ENCODE measurements around the gene PTGIS.

Gene PTGIS

DNA sequence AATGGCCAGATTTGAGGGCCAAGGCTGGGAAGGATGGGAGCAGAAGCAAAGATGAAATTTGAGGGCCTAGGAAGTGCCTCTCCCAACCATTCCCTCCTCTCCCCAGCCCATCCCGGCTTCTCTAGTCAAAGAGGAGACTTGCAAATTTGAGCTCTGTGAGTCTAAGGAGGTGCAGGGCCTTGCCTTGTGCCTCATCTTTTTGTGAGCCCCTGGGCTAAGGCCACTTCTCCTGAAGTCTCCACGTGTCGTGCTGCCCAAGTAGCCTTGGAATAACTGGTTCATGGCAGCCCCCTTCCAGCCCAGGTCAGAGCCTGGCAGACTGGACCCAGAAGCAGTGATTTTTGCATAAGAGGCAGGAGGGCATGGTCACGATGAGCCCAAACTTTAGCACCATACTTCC, 6.7 kb downstream of the PTGIS start:
- DNase-seq, result no peak

DNA sequence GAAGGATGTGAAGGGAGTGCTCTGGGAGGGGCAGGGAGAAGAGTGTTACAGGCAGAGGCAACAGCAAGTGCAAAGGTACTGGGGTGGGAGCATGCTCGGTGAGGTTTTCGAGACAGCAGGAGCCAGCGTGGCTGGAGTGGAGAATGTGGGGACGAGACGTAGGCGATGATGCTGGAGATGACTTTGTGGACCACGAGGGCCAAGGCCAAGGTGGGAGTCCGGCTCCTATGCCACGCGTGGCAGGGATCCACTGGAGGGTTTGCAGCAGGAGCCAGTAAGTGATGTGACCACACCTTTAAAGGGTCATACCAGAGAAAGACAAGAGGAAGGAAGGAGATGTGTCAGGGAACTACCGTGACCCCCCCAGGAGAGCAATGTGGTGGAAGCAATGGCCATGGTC, 7.3 kb downstream of the PTGIS start:
- DNase-seq, result no peak

DNA sequence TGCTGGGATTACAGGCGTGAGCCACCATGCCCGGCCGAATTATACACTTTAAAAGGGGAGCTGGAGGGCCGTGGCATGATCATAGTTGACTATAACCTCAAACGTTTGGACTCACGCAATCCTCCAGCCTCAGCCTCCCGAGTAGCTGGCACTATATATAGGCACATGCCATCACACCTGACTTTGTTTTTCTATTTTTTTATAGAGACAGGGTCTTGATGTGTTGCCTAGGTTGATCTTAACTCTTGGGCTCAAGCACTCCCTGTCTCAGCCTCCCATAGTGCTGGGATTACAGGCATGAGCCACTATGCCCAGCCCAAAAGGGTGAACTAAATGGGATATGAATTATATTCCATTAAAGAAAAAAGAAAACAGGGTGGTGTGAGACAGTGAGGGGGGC, 7.8 kb downstream of the PTGIS start:
- no peak for DNase-seq

DNA sequence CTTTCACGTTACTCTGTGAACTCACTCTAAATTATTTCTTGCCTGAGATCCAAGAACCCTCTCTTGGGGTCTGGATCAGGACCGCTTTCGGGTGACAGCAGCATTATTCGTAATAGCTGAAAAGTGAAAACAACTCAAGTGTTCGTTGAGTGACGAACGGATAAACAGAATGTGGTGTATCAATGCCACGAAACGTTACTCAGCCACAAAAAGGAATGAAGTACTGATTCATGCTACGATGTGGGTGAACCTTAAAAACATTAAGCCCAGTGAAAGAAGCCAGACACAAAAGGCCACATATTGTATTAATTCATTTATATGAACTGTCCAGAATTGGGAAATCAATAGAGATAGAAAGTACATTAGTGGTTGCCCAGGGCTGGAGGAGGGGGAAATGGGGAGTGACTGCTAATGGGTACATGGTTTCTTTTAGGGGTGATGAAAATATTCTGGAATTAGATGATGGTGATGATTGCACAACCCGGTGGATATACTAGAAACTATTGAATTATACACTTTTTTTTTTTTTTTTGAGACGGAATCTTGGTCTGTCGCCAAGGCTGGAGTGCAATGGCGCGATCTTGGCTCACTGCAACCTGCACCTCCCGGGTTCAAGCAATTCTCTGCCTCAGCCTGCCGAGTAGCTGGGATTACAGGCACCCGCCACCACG, 8.4 kb downstream of the PTGIS start:
- DNase-seq, result no peak

DNA sequence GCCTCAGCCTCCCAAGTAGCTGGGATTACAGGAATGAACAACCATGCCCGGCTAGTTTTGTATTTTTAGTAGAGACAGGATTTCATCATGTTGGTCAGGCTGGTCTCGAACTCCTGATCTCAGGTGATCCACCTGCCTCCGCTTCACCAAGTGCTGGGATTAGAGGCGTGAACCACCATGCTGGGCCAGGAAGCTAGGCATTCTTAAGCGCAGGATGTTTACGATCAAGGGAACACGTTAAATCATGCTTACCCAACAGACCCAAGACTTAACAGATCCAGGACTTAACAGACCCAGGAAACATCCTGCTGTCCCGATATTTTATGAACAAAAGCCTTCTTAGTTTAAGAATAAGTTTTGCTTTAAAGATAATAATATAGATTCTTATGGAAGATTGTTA, 9.1 kb downstream of the PTGIS start:
- no peak for DNase-seq

DNA sequence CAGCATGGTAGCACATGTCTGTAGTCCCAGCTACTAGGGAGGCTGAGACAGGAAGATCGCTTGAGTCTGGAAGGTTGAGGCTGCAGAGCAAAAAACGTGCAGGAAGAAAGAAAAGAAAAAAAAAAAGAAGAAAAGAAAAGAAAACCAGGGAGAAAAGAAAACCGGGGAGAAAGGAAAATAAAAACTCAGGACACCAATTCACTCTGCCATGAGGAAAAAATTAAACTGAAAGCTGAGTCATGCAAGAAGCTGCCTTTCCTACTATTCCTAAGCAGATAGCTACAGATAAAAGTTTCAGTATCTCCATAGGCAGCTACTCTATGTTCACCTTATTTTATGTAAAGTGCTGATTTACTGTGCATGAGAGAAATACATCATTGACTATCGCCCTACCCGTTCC, 10.5 kb downstream of the PTGIS start:
- DNase-seq, result no peak

DNA sequence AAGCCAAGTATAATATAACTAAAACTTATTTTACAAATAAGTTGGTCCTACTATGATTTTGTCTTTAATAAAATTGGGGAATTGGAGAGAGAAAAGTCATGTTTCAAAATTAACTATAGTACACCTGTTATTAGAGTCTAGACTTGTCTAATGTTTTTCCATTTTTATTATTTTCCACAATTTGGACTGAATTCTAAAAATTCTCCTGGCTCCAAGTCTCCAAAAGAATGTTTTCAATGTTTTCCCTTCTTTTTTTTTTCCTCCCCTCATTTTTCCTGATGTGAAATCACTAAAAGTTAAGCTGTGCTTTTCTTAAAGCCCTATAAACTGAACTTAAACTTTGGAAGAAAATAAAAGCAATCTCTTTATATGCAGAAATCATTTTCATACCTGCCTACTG, 11.3 kb downstream of the PTGIS start:
- no peak for DNase-seq

DNA sequence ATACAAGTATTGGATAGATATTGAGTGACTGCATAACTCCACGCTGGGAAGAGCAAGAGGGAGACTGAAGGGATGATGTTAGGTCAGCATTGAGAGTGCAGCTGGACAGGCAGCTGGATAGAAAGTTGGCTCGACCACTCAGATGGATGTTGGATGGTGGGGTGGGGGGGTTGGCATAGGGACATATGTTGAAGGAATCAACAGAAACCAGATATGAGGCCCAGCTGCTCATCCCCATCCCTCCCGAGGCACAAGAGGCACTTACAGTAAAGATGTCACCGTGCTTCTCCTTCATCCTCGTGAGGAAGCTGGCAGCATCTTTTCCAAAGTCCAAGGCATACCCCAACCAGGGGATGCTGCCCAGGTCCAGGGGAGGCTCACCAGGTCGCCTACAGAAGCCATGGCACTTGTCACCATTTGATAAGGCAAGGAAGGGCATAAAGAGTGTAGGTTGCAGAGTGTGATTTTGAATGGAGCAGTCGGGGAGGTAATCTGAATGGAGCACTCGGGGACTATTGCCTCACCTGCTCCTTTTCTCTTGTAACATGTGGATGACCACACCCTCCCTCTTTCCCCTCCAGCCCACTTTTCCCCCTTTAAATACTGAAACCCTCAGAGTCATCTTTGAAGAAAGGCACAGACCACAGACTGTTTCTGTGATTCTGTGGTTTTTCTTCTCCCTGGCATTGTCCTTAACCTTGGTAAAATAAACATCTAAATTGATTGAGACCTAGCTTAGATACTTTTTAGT, 18.0 kb downstream of the PTGIS start:
- no peak for DNase-seq

DNA sequence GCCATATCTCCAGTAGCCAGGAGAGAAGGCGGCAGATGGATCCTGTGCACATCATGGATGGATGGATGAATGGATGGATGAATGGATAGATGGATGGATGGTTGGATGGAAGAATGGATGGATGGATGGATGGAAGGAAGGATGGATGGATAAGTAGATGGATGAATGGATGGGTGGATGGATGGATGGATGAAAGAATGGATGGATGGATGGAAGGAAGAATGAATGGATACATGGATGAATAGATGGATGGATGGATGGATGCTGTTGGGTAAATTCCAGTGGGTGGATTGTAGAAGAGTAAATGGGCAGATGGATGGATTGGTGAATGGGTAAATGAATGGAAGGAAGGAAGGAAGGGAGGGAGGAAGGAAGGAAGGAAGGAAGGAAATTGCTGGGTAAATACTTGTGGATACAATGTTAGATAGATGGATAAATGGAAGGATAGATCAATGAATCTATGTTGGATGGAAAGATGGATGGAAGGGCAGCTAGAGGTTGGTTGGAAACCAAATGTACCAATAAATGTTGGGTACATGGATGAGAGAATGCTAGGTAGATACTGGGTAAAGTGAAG, 19.5 kb downstream of the PTGIS start:
- no peak for DNase-seq

DNA sequence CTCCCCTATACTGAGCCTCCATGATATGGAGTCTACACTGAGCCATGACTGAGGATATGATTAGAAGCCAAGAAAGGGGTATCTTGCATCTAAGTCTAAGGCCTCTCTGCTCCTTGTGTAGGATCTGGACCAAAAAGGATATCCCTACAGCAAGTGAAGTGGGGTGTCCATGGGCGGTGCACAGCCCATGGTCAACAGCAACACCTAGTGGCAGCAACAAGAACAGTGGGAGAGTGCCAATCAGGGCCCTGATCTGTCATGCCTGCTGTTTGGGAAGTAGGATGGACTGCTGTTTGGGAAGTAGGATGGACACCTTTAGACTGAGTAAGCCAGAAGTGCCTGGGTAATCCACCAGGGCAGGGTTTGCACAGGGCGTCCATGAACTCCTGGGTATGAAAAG, 22.4 kb downstream of the PTGIS start:
- DNase-seq, result no peak

DNA sequence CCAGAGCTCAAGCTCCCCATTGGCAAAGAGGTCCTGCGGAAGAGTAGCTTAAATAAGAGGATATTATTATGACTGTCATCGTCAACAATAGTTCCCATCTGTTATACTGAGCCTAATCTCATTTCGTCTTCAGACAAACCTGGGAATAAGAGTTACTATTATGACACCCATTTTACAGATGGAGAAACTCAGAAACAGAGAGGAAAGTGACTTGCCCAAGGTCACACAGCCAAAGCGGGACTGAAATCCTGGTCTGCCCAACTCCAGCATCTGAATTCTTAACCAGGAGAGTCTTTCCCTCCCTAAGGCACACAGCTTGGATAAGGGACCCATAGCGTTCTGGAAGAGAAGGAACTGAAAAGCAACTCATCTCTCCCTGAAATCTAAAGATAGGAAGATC, 23.4 kb downstream of the PTGIS start:
- no peak for DNase-seq

DNA sequence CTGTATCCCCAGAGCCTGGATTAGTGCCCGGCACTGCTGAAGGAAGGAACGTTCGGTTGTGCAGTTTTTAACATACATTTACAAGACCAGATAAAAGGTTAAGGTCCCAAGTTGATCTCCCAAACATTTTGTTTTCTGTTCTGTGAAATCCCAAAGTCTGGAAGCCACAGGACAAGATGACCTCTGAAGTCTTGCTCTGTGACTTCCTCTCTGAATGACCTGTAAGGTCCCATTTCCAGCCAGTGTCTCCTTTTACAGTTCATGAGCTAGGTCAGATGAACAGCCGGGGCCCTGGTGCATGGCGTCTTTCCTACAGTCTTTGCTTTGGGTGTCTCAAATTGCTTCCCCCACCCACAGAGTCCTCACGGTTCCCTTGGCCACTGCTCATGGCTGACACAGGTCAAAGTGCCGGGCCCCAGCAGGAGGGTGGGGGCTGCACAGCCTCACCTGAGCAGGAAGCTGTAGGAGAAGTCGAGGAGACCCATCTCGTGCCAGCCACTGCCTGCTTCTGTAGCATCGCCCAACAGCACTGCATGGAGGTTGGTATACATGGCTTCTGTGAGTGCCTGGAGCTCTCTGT, 24.0 kb downstream of the PTGIS start:
- DNase-seq, result no peak

DNA sequence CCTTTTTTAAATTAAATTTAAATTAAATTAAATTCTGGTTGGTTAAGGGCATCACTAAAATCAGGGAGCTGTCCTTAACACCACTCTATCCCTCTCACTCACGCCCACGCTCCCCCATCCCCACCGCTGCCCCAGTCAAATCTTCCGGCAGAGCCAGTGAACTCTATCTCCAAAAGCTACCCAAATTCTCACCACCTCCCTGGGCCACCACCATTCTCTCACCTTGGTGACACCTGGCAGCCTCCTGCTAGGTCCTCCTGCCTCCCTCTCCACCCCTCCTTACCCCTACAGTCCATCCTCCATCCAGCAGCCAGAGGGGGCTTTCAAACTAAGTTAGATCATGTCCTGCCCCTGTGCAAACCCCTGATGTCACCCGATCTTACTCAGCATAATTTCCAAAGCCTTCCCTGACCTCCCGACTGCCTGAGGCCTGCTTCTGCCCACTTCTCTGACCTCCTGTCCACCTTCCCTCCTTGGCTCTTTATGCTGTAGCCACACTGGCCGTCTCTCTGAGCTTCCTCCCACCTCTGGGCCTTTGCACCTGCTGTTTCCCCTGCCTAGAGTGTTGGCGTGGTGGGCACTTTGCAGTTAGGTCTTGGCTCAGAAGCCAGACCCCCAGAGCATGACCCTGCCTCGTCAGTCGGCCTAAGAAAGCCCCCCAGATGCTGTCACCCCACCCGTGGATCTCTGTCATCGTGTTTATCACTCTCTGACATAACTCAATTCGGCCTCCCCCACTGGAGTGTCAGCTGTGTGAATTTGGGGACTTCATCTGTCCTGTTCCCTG, 24.7 kb downstream of the PTGIS start:
- no peak for DNase-seq

DNA sequence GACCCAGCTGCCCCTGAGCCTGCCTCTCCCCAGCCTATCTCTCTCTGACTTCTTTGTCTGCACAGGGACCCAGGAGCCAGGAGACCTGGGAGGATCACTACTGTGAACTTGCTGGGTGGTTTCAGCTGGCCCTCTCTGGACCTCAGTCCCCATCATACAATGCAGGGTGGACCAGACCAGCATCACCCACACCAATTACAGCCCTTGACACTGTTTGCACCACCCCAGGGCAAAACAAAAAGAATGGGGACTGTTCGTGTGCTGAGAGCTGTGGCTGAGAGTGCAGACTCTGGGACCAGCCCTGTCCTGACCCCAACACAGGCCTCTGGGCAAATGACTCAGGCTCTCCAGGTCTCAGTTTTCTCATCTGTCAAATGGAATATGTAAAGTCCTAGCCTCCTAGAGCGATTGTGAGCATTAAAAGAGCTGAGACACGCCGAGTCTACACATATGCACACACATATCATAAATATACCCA, 25.4 kb downstream of the PTGIS start:
- DNase-seq, result no peak

DNA sequence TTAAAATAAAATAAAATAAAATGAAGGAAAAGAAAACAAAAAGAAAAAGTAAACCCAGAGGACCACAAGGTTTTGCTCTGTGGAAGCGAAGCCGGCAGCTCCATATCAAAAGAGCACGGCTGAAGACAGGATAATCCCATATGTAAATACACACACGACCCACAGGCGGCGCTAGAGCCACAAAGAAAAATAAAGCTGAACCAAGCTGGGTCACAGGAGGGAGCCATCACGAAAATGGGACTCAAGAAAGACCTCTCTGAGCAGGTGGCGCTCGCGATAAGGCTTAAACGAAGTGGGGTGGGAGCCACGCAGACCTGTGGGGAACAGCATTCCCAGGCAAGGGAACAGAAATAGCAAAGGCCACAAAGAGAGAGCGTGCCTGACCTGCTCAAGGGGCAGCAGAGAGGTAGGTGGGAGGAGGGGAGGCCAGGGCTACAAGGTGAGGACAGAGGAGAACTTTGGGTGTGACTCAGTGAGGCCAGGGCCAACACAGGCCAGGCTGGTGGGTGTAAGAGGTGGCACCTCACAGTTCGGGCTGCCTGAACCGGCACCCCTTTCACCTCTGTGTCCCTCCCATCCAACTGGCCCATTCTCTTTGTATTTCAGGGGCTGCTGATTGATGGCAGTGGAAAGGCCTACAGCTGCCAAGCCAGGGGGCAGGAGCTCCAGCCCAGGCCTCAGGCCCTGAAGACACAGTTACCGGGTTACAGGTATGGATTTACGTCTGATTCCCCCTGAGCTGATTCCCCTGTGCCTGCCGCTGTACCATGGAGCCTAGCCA, 26.0 kb downstream of the PTGIS start:
- DNase-seq, result peak in 24 of 58 donors; percentile 2 to 35 (median 10)

DNA sequence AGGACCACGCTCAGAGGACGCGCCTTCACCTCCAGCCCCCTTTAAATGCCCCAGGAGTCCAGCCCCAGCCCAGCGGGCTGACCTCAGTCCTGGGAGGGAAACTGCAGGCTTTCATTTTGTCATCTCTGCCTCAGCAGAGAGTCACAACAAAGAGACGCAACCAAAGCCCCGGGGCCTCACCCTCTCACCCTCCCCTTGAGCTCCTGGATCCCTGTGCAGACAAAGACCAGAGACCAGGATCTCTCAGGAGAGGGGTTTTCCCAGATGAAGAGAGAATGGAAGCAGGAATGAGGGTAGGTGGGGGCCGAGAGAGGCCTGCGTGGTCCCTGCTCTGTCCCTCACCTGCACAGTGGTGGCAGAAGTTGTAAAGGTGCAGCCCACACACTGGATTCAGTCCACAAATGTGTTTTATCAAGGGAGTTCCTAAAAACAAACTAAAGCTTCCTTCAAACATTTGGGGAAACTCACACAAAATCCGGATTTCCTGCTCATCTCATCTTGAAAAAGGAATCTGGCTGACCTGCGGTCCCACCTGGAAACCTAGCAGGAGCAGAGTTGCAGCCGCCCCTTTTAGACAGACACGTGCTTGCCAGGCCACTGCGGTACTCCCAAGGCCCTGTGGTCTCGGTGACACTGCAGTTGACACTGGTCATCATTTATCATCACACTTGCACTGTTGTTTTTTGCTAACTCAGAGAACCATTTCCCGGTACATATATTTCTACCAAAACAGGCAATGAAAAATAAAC, 27.1 kb downstream of the PTGIS start:
- no peak for DNase-seq

DNA sequence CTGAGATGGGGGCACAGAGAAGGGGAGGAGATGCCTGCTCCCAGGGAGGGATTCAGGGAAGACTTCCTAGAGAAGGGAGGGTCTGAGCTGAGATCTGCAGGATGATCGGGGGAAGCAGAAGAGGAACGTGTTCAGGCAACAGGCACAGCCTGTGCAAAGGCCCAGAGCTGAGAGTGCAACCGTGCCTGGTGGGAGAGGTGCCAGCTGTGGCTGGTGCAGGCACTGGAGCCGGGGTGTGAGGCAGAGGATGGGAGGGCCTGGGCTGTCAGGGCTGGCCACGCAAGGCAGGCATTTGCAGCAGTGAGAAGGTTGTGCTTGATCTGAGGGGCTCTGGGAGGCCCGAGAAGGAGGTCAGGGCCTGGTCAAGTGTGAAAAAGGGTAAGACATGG, 27.7 kb downstream of the PTGIS start:
- DNase-seq, result no peak

DNA sequence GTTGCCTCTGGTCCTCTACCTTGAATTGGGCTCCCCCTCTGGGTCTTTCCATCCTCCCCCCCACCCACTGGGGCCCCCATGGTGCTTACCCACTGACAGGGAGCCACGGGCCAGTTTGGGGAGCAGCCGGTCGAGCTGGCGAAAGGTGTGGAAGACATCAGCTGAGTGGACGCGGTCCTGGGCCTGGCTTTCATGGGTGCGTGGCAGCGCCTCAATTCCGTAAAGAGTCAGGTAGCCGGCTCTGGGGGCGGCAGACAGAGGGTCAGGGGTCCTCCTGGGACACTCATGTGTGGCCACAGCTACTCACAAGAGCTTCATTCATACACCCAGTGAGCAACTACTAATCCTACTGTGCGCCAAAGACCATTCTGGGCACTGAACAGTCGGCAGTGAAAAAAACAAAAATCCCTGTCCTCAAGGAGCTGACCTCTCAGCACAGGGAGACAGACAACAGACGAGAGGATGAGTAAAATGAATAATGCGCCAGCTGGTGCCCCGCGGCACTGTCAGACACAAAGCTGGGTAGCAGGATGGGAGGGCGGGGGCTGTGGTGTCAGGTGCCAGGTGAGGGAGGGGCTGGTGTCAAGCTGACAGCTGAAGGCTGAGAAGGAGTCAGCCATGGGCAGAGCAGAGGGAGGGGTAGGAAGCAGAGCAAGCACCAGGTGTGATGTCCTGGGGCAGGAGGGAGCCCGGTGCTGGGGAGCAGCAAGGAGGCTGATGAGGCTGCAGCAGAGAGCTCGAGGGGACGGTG, 28.3 kb downstream of the PTGIS start:
- DNase-seq, result no peak

DNA sequence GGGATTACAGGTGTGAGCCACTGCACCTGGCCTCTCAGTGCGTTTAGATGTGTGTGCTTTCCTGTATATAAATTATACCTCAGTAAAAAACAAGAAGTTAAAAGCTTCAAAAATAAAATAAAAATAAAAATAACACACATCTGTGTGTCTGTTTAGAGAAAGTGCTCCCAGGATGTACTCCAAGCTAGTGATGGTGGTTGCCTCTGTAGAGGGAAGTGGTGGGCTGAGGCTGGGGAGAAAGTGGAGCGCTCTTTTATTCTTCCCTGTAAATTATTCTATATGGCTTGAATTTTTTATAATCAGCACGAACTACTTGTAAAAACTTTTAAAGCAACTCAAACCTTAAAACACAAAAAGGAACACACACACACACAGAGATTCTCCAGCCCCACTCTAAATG, 29.0 kb downstream of the PTGIS start:
- DNase-seq, result no peak

Measured in anterior cingulate cortex (tissue), 58 donors.